Raji (cell line): ENCODE data around the gene LGALS4.

Source experiments
- POLR2A ChIP-seq: IDR thresholded peaks from 2 replicates; pipeline ENCODE4 v1.6.1; 2011; ENCODE audit warnings: low read depth, low read length, control low read depth; ENCODE audit not compliant: insufficient read depth

The LGALS4 gene

DNA sequence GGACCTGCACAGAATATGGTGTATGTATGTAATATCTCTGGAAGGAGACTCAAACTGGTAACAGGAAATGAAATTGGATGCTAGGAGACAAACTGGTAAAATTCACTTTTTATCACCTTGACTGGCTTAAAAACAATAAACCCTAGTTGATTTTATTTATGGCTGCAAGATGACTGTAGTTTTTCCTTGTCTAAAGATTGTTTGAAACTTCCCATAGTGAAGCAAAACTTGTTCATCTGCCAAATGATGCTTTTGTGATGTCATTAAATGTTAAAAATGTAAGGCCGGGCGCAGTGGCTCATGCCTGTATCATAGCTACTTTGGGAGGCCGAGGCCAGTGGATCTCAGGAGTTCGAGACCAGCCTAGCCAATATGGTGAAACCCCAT, 21.4 kb upstream of the LGALS4 start:
- no peak for TF ChIP-seq POLR2A

DNA sequence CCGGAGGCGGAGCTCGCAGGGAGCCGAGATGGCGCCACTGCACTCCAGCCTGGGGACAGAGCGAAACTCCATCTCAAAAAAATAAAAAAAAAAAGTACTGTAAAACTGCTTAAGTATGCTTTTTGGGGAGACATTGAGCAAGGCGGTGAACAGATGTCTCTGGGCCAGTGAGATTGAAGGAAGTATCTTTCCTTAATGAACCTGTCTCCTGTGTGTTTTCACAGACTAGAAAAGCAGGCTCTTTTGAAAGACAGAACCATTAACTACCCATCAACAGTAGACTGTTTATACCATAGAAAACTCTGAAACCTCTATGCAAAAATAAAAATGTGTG, 20.3 kb upstream of the LGALS4 start:
- no peak for TF ChIP-seq POLR2A

DNA sequence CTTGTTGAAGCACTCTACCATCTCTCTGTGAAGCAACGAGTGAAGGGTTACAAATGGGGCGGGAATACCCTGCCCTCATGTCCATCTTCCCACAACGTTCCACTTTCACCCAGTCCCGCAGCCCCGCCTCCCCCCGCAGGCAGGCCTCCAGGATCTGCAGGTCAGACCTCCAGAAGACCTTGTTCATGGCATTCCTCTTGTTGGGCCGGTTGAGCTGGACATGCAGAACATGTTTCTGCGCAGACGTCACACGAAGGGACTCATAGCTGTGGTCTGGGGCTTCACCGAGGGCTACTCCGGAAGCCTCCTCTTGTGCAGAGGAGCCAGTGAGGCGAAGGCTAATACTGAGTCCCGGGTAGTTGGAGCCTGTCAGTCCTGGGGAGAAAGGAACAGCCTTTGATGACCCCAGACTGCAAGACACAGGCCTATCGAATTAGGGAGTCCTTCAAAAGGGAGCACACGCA, 18.4 kb upstream of the LGALS4 start:
- TF ChIP-seq POLR2A = no peak

DNA sequence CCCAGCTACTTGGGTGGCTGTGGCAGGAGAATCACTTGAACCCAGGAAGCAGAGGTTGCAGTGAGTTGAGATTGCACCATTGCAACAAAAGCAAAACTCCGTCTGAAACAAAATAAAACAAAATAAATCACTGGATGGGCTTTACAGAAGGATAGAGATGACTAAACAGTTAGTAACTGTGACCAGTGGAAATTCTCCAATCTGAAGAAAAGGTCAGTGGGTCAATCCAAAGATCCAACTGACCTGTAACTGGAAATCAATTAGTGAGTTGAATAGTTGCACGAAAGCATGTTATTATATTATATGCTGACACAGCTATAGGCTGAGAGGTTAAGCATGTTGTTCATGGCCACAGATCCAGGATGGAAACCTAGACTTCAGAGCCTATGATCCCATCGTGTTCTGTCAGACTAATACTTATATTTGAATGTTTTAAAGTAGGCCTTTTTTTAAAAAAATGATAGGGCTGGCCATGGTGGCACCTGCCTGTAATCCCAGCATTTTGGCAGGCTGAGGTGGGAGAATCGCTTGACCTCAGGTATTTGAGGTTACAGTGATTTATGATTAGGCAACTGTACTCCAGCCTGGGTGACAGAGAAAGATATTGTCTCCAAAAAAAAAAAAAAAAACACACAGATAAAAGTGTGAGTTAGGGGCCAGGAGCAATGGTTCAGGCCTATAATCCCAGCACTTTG, 17.4 kb upstream of the LGALS4 start:
- TF ChIP-seq POLR2A = no peak

DNA sequence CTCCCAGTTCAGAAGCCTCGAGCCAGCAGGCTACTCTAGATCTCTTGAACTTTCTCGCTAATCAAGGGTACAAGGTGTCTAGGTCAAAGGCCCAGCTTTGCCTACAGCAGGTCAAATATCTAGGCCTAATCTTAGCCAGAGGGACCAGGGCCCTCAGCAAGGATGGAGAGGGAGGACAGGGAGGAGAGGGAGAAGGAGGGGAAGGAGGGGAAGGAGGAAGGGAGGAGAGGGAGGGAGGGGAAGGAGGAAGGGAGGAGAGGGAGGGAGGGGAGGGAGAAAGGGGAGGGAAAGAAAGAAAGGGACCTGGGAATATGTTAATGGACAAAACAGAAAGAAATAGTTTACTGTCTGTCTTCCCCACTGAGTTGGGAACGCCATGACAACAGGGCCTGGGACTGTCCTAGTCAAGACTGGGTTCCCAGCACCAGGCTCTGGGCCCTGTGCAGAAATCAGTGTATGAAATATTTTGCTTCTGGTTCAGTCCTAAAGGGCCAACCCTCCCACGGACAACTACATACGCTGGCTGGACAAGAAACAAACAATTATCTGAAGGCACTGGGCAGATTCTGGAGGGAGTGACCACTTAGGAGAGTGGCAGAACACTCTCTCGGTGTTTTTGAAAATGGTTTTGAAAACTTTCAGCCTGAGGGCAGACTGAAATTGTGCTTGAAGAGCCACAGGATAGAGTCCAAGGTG, 14.3 kb upstream of the LGALS4 start:
- TF ChIP-seq POLR2A = no peak

DNA sequence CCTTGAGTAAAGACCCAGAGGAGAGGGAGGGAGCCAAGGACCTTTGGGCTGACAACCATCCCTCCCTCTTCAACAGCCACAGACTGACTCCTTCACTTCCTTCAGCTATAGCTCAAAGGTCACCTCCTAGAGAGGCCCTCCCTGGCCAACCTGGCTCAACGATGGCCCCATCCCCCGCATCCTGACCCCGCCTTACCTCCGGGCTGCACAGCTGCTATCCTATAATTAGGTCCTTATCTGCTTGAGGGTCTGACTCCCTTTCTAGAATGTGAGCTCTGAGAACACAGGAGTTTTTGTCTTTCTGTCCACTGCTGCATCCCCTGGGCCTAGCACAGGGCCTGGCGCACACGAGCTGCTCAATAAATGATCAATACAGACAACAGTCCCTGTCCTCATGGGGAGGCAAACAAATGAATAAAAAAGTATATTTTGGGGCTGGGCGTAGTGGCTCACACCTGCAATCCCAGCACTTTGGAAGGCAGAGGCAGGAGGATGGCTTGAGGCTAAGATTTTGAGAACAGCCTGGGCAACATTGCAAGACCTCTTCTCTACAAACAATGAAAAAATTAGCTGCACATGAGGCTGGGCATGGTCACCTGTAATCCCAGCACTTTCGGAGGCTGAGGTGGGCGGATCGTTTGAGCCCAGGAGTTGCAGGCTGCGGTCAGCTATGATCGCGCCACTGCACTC, 6.6 kb upstream of the LGALS4 start:
- TF ChIP-seq POLR2A = no peak

DNA sequence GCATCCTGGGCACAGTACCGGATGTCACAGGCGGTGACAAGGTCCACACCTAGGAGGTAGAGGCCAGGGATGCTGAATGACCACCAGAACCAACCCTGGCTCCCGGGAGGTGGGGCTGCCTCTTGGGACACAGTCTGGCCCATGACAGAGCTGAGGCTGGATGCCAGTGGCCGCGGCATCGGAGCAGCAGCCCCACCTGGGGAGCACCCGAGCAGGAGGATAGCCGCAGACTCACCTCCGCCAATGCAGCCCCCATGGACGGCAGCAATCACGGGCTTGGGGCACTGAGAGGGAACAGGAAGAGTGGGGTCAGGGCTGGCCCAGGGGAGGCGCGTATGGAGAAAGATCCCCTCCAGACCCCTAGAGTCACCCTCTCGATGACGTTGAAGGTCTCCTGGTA, 4.3 kb upstream of the LGALS4 start:
- no peak for TF ChIP-seq POLR2A

DNA sequence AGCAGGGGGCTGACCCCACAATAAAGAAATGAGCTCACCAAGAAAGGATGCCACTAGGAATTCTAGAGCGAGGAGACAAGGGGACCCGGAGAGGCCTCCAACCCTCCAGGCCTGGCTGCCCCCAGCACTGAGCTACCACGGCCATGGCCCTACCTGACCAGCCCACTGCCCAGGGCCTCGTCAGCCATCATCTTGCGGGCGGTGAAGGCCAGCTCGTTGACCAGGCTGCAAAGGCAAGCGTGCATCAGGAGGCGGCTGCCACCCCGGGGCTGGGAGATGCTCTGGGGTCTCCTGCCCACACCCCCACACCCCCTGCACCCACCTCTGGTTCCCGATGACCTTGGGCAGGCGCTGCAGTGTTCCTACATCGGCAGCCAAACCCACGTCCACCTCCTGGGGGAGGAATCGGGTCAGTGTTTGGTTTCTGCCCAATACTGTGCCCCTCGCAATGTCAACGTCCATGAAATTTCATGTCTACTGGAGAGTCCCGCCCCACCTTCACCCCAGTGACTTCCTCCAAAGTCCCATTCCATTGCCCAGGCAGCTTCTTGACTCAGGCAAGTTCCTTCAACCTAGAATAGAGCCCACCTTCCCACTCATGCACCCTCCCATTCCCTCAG, 3.5 kb upstream of the LGALS4 start:
- no peak for TF ChIP-seq POLR2A

DNA sequence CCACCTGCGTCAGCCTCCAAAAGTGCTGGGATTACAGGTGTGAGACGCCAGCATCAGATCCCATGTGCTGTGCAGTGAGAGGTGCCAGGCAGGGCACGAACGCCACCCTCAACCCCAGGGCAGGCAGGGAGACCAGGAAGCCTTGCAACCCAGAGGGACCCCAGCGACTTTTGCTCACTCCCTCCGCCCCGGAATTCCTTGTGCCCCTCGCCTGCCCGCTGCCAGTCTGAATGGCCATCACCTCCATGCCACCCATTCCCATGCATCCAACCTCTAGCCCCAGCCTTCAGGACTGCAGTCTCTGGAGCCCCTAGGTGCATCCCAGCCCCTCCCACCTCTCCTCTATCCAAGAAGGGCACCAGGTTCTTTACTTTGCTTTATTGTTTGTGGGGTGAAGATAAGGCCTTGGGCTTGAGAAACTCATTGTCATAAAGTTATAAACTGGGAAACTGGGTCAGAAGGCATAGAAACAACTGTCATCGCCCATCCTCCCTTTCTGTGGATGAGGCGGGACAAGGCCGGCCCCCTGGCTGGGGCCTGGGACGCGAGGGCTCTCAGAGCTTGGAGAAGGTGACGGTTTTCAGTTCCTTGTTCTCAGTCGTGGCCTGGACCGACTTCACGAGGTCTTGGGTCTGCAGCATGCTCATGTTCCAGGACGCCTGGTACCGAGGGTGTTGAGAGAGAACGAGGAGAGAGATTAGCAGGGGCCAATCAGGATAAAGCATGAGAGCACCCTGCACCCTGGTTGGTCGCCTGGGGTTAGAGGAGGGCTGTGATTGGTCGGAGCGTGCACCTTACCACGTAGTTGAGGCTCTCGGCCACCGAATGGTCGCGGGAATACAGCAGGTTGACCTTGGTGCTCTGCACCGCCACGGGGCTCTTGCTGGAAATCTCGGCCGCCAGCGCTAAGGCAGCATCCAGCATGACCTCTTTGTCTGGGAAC, 2.6 kb upstream of the LGALS4 start:
- no peak for TF ChIP-seq POLR2A

DNA sequence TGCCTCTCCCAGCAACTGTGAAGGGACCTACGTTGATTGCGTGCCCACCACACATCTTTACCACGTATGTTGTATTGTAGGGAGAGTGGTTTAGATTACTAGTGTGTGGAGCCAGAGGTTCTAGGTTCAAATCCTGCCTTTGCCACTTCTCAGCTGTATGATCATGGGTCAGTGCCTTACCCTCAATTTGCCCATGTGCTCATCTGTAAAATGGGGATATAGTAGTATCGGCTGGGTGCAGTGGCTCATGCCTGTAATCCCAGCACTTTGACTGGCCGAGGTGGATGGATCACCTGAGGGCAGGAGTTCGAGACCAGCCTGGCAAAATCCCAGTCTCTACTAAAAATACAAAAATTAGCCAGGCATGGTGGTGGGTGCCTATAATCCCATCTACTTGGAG, 578 bp upstream of the LGALS4 start:
- TF ChIP-seq POLR2A = no peak

DNA sequence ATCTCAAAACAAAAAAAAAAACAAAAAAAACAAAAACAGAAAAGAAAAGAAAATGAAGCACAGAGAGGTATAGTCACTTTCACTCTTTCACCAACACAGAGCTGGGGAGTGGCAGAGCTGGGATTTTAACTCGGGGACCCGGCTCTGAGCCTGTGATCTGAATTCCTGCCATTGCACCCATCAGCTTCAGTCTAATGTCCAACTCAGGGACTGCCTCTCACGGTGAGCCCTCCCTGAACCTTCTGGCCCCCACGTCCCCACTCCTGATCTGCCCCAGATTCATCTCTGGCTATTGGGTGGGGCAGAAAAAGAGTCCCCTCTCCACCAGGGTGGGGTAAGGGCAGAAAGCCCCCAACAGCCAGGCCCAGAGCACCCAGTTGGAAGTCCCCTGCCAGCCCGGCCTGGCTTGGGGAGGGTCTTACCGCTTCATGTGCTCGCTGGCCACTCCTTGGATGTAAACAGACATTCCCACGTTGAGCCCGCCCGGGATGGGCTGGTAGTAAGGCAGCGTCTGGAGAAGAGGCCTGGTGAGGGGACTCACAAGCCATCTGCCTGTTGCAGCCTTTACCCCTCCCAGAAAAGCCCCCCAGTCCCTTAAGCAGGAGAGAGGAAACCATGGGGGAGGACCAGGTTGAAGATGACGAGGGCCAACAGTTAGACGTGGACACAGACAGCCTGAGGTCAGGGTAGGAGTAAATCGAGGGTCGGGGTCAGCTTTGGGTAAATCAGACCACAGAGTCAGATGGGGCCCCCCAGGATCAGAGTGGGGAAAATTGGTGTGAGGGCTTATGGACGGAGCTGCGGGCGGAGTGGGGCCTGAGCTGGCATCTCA, 520 bp downstream of the LGALS4 start:
- no peak for TF ChIP-seq POLR2A

DNA sequence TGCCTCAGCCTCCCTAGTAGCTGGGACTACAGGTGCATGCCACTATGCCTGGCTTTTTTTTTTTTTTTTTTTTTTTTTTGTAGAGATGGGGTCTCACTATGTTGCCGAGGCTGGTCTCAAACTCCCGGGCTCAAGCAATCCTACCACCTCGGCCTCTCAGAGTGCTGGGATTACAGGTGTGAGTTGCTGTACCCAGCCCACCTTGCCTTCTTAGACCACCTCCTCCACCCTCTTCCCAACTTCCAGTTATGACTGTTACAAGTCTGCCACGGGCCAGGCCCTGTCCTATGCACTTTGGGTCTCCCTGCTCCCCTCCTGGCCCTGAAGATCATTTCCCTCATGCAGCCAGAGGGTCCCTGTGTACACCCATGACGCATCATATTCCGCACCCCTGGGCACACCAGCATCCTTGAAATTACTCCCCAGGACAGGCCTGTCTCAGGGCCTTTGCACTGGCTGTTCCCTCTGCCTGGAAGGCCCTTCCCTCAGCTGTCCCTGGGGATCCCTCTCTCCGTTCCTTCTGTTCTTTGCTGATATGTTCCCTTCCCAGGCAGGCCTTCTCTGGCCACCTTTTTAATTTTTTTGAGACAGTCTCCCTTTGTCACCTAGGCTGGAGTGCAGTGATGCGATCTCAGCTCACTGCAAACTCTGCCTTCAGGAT, 3.0 kb downstream of the LGALS4 start:
- no peak for TF ChIP-seq POLR2A

DNA sequence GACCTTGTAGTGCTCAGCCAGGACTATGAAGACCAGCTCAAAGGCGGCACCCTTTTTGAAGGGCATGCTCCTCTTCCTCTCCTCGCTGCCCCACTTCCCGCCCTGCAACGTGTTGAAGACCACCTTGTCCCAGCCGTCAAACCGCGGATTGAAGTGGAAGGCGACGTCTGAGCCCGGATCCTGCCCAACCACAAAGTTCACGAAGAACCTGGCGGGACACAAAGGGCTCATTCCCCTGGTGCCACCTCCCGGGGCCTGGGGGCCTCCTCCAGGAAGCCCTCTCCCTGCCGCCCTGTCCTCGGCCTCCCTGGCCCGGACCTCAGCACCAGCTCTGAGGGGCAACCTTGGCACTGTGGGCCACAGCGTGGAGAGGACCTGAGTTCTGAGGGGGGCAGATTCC, 4.0 kb downstream of the LGALS4 start:
- no peak for TF ChIP-seq POLR2A

DNA sequence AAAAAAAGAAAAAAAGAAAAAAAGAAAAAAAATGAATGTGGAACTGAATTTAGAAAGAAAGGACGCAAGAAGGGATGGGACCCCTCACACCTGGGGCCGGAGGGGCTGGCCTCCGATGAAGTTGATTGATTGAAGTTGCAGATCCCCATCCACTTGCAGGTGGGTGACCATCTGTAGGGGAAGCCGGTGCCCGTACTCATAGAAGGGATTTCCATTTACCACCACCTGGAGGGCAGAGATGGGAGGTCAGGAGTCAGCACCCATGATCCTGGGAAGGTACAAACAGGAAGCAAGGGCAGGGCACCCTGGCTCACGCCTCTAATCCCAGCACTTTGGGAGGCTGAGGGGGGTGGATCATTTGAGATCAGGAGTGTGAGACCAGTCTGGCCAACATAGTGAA, 6.4 kb downstream of the LGALS4 start:
- TF ChIP-seq POLR2A = no peak

DNA sequence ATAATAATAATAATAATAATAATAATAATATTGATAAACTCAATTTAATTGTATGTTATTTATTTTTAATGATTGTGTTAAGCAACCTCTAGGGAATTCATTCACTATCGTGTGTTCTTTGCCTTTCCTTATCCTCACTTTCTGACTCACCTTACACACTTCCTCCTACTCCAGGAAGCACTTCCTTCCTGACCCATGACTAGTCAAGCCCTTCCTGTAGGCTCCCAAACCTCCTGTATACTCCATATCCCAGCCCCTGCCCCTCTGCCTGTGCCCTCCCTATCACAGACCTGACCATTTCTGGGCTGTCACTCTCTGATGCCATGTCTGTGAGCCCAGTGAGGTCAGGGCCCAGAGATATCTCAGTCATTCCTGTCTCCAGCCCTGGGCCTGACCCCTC, 7.6 kb downstream of the LGALS4 start:
- no peak for TF ChIP-seq POLR2A
